Fibroblast of mammary gland (primary cell): ENCODE measurements around the gene CNOT6.
"Not testable (repeated sequence)": the region's sequence is repeated elsewhere in the genome, so short reads cannot be mapped to it uniquely, and the experiment has no call there.

ENCODE experiments used
- DNase-seq: peaks from one replicate; pipeline ENCODE4 v3.0.0-alpha.2; 2010; ENCODE audit warnings: low read depth
- H3K4me3 ChIP-seq: 2 replicates; pipeline ENCODE4 v1.5.1; 2011; ENCODE audit warnings: low read depth, mild to moderate bottlenecking, low read length, moderate library complexity; ENCODE audit not compliant: control insufficient read depth
- TF ChIP-seq, protein P1 (sequence below): conservative IDR thresholded peaks from 2 replicates; pipeline ENCODE4 v1.5.1; 2011; ENCODE audit warnings: low read depth, low read length, inconsistent platforms; ENCODE audit not compliant: control insufficient read depth, insufficient read depth

The CNOT6 gene

DNA sequence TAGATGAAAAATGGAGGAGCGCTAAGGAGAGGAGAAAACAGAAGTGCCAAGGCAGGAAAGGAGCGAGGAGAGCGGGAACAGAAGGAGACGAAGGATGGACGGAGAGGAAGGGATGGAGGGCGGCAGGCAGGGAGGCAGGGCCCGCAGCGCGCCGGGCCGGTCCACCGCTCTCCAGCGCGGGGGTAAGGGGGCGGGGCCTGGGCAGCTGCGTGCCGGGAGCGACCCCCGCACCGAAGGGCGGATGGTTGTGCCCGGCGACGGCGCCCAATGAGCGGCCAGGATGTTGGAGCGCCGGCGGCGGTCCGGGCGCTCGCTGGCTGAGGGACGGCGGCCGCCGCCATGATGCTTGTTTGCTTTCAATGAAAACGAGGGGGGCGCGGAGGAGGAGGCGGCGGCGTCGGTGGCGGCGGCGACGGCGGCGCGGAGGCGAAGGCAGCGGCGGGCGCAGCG, at the start of gene CNOT6:
TSS of gene CNOT6 (plus strand) at position 320 of the 450 bp plus-strand sequence. CDS start 34,898 bp downstream, outside the sequence.
- peak; percentile 88 for DNase-seq
- TF ChIP-seq, protein P1, sequence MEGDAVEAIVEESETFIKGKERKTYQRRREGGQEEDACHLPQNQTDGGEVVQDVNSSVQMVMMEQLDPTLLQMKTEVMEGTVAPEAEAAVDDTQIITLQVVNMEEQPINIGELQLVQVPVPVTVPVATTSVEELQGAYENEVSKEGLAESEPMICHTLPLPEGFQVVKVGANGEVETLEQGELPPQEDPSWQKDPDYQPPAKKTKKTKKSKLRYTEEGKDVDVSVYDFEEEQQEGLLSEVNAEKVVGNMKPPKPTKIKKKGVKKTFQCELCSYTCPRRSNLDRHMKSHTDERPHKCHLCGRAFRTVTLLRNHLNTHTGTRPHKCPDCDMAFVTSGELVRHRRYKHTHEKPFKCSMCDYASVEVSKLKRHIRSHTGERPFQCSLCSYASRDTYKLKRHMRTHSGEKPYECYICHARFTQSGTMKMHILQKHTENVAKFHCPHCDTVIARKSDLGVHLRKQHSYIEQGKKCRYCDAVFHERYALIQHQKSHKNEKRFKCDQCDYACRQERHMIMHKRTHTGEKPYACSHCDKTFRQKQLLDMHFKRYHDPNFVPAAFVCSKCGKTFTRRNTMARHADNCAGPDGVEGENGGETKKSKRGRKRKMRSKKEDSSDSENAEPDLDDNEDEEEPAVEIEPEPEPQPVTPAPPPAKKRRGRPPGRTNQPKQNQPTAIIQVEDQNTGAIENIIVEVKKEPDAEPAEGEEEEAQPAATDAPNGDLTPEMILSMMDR = no peak

GRCh38 chr5:180454752-180455151, 39.4 kb upstream of the CNOT6 start:
- DNase-seq = no peak
- TF ChIP-seq, protein P1 = no peak

More for the DNA sequence above, at the start of gene CNOT6:
- H3K4me3 ChIP-seq = peak within 1 kb of the TSS; percentile 73

GRCh38 chr5:180455872-180456271, 38.3 kb upstream of the CNOT6 start:
- DNase-seq = no peak
- H3K4me3 ChIP-seq = no peak overlapping the region
- TF ChIP-seq, protein P1 = no peak

More at GRCh38 chr5:180454752-180455151, 39.4 kb upstream of the CNOT6 start:
- H3K4me3 ChIP-seq = no peak overlapping the region

GRCh38 chr5:180456792-180457191, 37.4 kb upstream of the CNOT6 start:
- no peak for DNase-seq
- no peak overlapping the region for H3K4me3 ChIP-seq
- TF ChIP-seq, protein P1 = no peak

DNA sequence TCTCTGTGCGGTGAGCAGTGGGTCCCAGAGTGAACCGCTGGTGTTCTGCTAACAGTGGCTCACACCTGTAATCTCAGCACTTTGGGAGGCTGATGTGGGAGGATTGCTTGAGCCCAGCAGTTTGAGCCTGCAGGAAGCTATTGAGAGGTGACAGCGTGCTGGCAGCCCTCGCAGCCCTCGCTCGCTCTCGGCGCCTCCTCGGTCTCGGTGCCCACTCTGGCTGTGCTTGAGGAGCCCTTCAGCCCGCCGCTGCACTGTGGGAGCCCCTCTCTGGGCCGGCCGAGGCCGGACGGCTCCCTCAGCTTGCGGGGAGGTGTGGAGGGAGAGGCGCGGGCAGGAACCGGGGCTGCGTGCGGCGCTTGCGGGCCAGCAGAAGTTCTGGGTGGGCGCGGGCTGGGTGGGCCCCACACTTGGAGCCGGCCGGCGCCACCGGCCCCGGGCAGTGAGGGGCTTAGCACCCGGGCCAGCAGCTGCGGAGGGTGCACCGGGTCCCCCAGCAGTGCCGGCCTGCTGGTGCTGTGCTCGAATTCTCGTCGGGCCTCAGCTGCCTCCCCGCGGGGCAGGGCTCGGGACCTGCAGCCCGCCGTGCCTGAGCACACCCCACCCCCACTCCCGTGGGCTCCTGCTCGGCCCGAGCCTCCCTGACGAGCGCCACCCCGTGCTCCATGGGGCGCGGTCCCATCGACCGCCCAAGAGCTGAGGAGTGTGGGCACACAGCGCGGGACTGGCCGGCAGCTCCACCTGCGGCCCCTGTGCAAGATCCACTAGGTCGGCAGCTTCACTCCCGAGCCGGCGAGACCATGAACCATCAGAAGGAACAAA, 35.1 kb upstream of the CNOT6 start:
- H3K4me3 ChIP-seq, DNase-seq: not testable (repeated sequence)

DNA sequence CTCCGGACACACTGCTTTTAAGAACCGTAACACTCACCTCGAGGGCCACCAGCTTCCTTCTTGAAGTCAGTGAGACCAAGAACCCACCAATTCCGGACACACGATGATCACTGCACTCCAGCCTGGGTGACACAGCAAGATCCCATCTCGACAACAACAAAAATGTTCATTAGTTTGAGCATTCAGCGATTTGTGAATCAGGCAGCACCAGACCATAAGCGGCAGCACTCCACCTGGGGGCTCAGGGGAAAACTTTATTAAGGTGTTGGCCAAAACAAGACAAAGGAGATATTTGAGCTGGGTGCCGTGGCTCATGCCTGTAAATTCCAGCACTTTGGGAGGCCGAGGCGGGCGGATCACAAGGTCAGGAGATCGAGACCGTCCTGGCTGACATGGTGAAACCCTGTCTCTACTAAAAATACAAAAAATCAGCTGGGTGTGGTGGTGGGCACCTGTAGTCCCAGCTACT, 34.5 kb upstream of the CNOT6 start:
- not testable (repeated sequence) for H3K4me3 ChIP-seq, DNase-seq

GRCh38 chr5:180460834-180461233, 33.3 kb upstream of the CNOT6 start:
- no peak for DNase-seq
- TF ChIP-seq, protein P1 = no peak
- H3K4me3 ChIP-seq = no peak overlapping the region
